Cardiac fibroblast (primary cell): Measurements from ENCODE around the gene MYO9B.

Experiments
- DNase-seq, 2 donors: peaks; one replicate each; pipeline versions ENCODE4 v3.0.0 to v3.0.0-alpha.2; 2010; ENCODE audit warnings: low read depth in 2 of 2
- H3K4me3 ChIP-seq, 2 donors: replicated peaks in 1 of 2; 1 replicate in 1 of 2; 2 replicates in 1 of 2; pipeline ENCODE4 v1.5.1; 2011; ENCODE audit warnings: low read depth in 2 of 2, low read length in 2 of 2, mild to moderate bottlenecking in 2 of 2, moderate library complexity in 1 of 2
- TF ChIP-seq, protein P1 (sequence below): IDR thresholded peaks from one replicate; pipeline ENCODE4 v1.5.1; 2011; ENCODE audit warnings: low read depth, mild to moderate bottlenecking, low read length, inconsistent platforms

The MYO9B gene

DNA sequence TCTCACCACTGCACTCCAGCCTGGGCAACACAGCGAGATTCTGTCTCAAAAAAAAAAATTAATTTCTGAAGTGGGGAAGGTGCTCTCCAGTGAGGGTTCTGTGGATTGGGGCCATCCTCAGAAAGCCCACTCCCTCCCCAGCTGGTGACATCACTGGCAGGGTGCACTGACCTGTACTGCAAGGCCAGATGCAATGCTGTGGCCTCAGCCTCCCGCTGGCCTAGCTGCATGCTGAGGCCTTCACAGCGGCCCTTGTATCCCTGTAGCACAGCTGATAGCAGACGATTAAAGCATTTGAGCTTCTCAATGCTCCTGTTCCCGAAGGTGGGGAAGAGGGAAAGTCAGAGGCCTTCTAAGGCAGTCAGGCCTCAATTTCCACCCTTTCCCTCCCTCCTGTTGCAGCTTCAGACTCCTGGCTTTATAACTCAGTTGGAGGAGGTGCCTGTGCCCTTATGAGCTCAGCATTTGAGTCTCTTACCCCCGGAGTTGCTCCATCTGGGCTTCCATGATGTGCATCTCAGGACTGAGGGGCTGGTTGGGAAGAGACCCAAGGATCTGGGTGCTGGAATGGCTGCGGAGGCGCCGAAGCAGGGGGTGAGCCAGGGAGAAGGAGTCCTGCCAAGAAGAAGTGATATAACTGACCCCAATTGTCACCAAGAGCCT is 183.7 kb downstream of the MYO9B start:
- peak in 1 of 2 donors; percentile 39 for DNase-seq
- H3K4me3 ChIP-seq = no peak overlapping the region
- TF ChIP-seq, protein P1, sequence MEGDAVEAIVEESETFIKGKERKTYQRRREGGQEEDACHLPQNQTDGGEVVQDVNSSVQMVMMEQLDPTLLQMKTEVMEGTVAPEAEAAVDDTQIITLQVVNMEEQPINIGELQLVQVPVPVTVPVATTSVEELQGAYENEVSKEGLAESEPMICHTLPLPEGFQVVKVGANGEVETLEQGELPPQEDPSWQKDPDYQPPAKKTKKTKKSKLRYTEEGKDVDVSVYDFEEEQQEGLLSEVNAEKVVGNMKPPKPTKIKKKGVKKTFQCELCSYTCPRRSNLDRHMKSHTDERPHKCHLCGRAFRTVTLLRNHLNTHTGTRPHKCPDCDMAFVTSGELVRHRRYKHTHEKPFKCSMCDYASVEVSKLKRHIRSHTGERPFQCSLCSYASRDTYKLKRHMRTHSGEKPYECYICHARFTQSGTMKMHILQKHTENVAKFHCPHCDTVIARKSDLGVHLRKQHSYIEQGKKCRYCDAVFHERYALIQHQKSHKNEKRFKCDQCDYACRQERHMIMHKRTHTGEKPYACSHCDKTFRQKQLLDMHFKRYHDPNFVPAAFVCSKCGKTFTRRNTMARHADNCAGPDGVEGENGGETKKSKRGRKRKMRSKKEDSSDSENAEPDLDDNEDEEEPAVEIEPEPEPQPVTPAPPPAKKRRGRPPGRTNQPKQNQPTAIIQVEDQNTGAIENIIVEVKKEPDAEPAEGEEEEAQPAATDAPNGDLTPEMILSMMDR = no peak

- TF ChIP-seq, protein P1 = no peak
- H3K4me3 ChIP-seq = no peak overlapping the region
- no peak for DNase-seq
These were observed 184.4 kb downstream of the MYO9B start for GRCh38 chr19:17259934-17260333.

DNA sequence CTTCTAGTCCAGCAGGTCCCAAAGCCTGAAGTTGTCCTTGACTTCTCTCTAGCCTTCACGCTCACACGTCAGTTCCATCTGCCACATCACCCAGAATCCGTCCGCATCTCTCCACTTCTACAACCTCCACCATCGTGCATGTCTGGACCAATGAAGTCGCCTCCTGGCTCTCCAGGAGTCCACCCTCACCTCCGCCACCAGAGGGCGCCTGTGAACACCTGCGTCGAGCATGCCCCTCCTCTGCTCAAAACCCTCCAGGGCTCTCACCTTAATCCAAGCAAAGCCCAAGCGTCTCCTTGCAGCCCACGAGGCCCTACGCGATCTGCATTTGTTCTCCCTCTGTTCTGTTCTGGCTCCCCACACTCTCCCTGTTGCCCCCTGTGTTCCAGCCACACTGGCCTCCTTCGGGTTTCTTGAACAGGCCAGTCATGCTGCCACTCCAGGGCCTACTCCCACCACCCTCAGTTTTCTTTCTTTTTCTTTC is 185.3 kb downstream of the MYO9B start:
- TF ChIP-seq, protein P1 = peak; percentile 92
- no peak overlapping the region for H3K4me3 ChIP-seq
- DNase-seq = peak; percentile 82 to 83

- no peak for DNase-seq
- no peak overlapping the region for H3K4me3 ChIP-seq
- TF ChIP-seq, protein P1 = no peak
These were observed 187.0 kb downstream of the MYO9B start for GRCh38 chr19:17262557-17262956.
